Gastroesophageal sphincter (tissue), 3 donors: Measurements from ENCODE around the gene KIAA0825.

Experiments
- EP300 ChIP-seq: sonication (generic); formaldehyde crosslinking; IDR thresholded peaks from one replicate; pipeline ENCODE4 v1.6.1; 2017; ENCODE audit warnings: antibody characterized with exemption, mild to moderate bottlenecking
- POLR2A ChIP-seq, 2 donors: fragments of 450-650 bp; IDR thresholded peaks; one replicate each; pipeline ENCODE4 v1.6.1; 2017; ENCODE audit warnings: antibody characterized with exemption in 2 of 2, mild to moderate bottlenecking in 2 of 2, moderate library complexity in 1 of 2
- TF ChIP-seq, protein P1 (sequence below), 4 experiments: fragments of 200-600 bp in 2 of 4; fragments of 450-650 bp in 2 of 4; sonication (generic) in 1 of 4; IDR thresholded peaks; one replicate each; pipeline ENCODE4 v1.5.1; 2017 to 2019; ENCODE audit warnings: antibody characterized with exemption in 4 of 4, mild to moderate bottlenecking in 2 of 4, moderate library complexity in 2 of 4

GRCh38 chr5:94403483-94403882, 214.9 kb downstream of the KIAA0825 start:
- TF ChIP-seq, protein P1, sequence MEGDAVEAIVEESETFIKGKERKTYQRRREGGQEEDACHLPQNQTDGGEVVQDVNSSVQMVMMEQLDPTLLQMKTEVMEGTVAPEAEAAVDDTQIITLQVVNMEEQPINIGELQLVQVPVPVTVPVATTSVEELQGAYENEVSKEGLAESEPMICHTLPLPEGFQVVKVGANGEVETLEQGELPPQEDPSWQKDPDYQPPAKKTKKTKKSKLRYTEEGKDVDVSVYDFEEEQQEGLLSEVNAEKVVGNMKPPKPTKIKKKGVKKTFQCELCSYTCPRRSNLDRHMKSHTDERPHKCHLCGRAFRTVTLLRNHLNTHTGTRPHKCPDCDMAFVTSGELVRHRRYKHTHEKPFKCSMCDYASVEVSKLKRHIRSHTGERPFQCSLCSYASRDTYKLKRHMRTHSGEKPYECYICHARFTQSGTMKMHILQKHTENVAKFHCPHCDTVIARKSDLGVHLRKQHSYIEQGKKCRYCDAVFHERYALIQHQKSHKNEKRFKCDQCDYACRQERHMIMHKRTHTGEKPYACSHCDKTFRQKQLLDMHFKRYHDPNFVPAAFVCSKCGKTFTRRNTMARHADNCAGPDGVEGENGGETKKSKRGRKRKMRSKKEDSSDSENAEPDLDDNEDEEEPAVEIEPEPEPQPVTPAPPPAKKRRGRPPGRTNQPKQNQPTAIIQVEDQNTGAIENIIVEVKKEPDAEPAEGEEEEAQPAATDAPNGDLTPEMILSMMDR (IDR thresholded peaks at IDR 0.05): no peak
- TF ChIP-seq EP300: no peak
- TF ChIP-seq POLR2A (IDR thresholded peaks at IDR 0.05): no peak
